ENCODE results near the gene NOC2L. TPM values are rescaled to one million over a fixed set of nuclear protein-coding genes. Genes with fewer than 3 reads are reported as not detected.
A peak's percentile ranks its signal among the peaks of the same experiment; 100 is the strongest.

The NOC2L gene
- total RNA-seq, 2 experiments from 2014 or later: 68.9 to 103 TPM

DNA sequence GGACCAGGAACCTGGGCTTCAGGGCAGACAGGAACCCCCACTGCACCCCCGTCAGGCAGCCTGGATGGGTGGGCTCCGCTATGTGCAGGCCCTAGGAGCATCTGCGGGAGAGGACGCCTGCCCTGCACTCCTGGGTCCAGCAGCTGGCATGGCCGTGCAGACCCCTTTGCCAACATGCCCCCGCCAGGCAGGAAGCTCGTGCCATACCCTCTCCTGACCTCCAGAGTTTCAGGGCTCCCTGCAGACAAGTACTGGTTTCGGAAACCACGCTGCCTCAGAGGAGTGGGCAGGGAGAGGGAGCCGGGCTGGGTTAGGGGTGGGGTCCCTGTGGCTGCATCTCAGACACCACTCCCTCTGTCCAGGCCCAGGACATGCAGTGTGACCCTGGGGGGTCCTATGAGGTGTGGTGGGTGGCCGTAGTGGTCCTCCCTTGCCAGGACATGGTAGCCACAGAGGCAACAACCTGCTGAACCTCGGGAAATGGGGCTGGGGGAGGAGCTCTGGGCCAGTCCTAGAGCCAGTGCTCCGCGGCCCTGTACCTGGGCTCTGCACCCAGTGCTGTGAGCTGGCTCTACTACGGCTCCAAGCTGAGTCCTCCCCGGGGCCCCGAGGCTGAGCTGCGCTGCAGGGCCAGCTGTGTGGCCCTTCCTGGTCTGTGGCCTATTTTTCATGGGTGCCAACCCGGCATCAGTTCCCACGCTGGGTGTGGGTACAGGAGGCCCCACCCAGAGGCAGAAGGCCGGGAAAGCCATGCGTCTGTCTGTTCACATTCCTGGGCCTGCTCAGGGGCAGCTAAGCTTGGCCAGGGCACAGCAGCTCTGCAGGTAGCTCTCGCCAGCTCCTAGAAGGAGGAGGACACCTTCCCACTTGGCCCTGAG, 8.6 kb upstream of the NOC2L start:
- H3K27me3 Mint-ChIP-seq: peaks cover 6% of the 10 kb centered on the region
- no peak for DNase-seq
- H3K9me3 Mint-ChIP-seq (ENCODE audit: low read depth): no peaks in the 10 kb centered on the region
- H3K27ac Mint-ChIP-seq: no peak overlapping the region
- no peak for ATAC-seq
- no peak overlapping the region for H3K4me3 Mint-ChIP-seq
- CTCF ChIA-PET: interaction anchor here (0.8 to 1.3 kb wide), 3 partner anchors 14 to 96 kb away, joined by 3 to 17 read pairs (median 3); partner anchors contain the start of gene PERM1
- H3K4me1 Mint-ChIP-seq: peaks cover 14% of the 10 kb centered on the region
- H3K36me3 Mint-ChIP-seq: peaks cover 1% of the 10 kb centered on the region

DNA sequence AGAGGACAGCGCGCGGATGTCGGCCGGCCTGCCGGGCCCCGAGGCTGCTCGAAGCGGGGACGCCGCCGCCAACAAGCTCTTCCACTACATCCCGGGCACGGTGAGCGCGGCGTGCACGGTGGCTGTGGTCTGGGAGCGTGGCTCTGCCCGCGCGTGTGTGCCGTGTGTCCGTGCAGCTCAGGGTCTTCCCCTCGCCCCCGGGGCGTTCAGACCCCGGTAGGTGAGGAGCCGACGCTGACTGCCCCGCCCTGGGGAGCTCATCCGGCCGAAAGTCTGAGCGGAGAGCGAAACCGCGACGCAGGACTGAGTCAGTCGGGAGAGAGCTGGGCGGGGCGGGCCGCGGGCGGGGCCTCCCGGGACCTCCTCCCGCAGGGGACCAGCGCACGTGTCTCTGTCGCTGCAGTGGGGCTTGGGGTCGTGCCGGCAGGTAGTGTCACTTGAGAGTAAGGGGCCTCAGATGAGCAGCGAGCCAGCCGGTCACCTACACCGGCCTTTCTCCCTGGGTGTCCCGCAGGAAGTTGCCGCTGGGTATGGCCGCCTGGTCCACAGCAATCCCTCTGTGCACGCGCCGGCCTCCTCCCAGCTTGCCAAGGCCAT, 7.7 kb upstream of the NOC2L start:
- DNase-seq (peak; percentile 92), ATAC-seq (peak; percentile 91)
- peaks cover 14% of the 10 kb centered on the region for H3K4me1 Mint-ChIP-seq
- no peaks in the 10 kb centered on the region for H3K9me3 Mint-ChIP-seq (ENCODE audit: low read depth)
- CTCF ChIA-PET: interaction anchor here (0.6 to 1.3 kb wide), 9 partner anchors 9 to 408 kb away, joined by 3 to 17 read pairs (median 3); partner anchors contain the start of gene AURKAIP1
- peak overlapping the region; percentile 85 for H3K27ac Mint-ChIP-seq
- peaks cover 1% of the 10 kb centered on the region for H3K36me3 Mint-ChIP-seq
- H3K27me3 Mint-ChIP-seq: peaks cover 6% of the 10 kb centered on the region
- H3K4me3 Mint-ChIP-seq: peak overlapping the region; percentile 79

DNA sequence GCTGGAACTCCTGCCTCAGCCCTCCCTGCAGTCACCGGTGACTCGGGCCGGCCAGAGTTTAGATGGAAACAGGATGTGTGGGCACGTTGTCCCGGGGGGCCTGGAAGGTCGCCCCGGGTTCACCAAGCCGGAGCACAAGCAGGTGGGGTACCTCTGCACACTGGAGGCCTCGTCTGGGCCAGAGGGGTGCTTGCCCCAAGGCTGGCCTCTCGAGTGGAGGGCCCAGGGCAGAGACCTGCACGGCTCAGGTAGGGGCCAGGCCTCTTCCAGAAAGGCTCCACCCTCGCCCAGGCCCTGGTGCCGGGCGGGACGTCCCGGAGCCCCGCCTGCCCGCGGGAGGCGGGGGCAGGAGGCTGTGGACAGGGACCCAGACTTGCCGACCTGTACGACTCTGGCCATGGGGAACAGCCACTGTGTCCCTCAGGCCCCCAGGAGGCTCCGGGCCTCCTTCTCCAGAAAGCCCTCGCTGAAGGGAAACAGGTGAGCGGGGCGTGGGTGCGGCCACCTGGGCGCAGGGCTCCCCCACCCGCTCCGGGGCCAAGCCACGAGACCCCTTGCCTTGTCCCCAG, 7.2 kb upstream of the NOC2L start, which contains the start of gene PLEKHN1:
Gene PLEKHN1 (plus strand): TSS at position 348 of the 569 bp plus-strand sequence. CDS start 50 bp downstream, at position 398.
- Mint-ChIP-seq H3K4me3 (peak within 1 kb of the TSS; percentile 79), H3K27me3 (peaks cover 6% of the 10 kb centered on the region), H3K9me3 (ENCODE audit: low read depth) (no peaks in the 10 kb centered on the region), H3K27ac (peak within 1 kb of the TSS; percentile 85), H3K36me3 (peaks cover 1% of the 10 kb centered on the region), H3K4me1 (peaks cover 20% of the 10 kb centered on the region)
- DNase-seq (peak; percentile 69), ATAC-seq (peak; percentile 68)
- CTCF ChIA-PET: interaction anchor here (0.6 to 1.3 kb wide), 9 partner anchors 9 to 409 kb away, joined by 3 to 17 read pairs (median 3); partner anchors contain the start of gene AURKAIP1

DNA sequence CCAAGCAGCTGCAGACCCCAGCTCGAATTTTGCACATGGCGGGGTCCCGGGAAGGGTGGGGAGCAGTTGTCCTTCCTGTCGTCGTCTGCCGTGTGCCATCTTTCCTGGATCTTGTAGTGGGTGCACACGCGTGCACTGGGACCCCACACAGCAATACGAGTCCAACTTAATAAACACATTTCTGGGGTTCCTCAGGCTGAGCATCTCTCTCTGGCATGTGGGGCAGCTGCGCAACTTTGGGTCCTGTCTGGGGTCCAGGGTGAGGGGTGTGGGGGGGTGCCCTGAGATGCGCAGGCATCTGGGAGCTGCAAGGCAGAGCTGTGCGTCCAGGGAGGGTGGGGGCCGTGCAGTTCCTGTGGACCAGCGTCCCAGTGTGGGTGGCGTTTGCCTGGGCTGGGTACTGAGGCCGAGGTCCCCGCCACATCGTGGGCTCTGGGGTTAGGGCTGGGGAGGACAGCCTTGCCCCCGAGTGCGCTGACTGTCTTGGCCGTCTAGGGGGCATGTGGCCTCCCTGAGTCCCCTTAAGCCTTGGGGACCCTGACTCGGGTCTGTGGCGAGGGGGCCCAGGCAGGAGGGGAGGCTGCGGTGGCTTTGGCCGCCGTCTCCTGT, 6.6 kb upstream of the NOC2L start:
- DNase-seq: no peak
- Mint-ChIP-seq H3K27ac (peak overlapping the region; percentile 28), H3K9me3 (ENCODE audit: low read depth) (no peaks in the 10 kb centered on the region), H3K36me3 (peaks cover 1% of the 10 kb centered on the region), H3K27me3 (peaks cover 6% of the 10 kb centered on the region), H3K4me1 (peaks cover 20% of the 10 kb centered on the region), H3K4me3 (peak overlapping the region; percentile 50)
- CTCF ChIA-PET: no interaction called here
- ATAC-seq: no peak

DNA sequence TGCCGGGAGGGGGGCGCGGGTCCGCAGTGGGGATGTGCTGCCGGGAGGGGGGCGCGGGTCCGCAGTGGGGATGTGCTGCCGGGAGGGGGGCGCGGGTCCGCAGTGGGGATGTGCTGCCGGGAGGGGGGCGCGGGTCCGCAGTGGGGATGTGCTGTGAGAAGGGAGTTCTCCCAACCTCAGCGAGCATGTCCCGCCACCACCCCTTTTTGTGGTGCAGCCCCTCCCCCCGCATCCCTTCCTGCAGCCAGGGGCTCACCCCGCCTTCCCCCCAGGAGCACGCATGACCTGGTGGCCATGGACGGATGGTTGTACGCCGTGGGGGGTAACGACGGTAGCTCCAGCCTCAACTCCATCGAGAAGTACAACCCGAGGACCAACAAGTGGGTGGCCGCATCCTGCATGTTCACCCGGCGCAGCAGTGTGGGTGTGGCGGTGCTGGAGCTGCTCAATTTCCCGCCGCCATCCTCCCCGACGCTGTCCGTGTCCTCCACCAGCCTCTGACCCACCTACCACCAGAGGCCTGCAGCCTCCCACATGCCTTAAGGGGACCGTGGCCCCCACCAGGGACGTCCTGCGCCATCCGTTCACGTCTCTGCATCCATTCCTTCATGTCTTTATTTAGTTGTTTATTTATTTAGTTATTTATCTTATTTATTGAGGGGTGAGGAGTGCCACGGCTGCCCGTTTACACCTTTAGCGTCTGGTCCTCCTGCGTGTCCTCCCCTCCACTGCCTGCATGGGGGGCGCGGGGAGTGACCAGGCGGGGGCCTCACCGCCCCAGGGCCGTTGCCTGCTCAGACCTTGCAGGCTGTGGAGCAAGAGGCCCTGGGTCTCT, 5.9 kb upstream of the NOC2L start:
- Mint-ChIP-seq H3K4me1 (peaks cover 20% of the 10 kb centered on the region), H3K27ac (no peak overlapping the region), H3K4me3 (no peak overlapping the region), H3K9me3 (ENCODE audit: low read depth) (no peaks in the 10 kb centered on the region), H3K27me3 (peaks cover 6% of the 10 kb centered on the region), H3K36me3 (peaks cover 1% of the 10 kb centered on the region)
- ATAC-seq: no peak
- DNase-seq: no peak
- CTCF ChIA-PET: interaction anchor here (1.6 kb wide), 1 partner anchor 60 kb away, joined by 3 read pairs; no protein-coding TSS in a partner anchor

DNA sequence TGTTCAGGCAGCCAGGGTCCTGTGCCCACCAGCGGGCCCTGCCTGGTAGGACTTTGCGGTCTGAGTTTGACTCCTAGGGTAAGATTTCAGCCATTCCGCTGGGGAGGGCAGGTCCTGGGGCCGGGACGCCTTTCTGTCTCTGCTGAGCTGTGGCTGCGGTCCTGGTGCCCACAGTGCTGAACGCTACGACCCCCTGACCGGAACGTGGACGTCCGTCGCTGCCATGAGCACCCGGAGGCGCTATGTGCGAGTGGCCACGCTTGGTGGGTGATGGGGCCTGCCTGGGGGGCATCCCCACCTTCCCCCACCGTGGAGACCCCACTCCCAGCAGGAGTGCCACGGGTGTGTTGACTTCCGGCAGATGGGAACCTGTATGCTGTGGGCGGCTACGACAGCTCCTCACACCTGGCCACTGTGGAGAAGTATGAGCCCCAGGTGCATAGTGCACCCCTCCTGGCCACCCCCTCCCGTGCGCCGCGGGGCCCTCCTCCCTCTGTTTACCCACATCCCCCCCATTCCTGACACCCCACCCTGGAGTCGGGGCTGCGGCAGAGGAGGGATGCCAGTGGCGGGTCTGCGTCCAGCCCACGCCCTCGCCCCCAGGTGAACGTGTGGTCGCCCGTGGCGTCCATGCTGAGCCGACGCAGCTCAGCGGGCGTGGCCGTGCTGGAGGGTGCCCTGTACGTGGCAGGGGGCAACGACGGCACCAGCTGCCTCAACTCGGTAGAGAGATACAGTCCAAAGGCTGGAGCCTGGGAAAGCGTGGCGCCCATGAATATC, 4.9 kb upstream of the NOC2L start:
- H3K9me3 Mint-ChIP-seq (ENCODE audit: low read depth): no peaks in the 10 kb centered on the region
- H3K27me3 Mint-ChIP-seq: peaks cover 2% of the 10 kb centered on the region
- H3K4me3 Mint-ChIP-seq: no peak overlapping the region
- H3K36me3 Mint-ChIP-seq: peaks cover 1% of the 10 kb centered on the region
- no peak for DNase-seq
- no peak for ATAC-seq
- CTCF ChIA-PET: interaction anchor here (1.6 kb wide), 1 partner anchor 59 kb away, joined by 3 read pairs; no protein-coding TSS in a partner anchor
- no peak overlapping the region for H3K27ac Mint-ChIP-seq
- H3K4me1 Mint-ChIP-seq: peaks cover 21% of the 10 kb centered on the region

DNA sequence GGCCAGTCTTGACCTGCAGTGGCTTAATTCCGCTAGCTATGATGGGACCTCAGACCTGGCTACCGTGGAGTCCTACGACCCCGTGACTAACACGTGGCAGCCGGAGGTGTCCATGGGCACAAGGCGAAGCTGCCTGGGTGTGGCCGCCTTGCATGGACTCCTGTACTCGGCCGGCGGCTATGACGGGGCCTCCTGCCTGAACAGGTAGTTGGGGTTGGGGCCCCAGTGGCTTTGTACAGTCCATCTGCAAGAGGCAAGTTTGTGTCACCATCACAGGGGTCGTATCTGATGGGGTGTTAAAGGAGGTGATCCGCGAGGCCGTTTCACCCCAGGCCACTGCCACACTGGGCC, 4.2 kb upstream of the NOC2L start:
- Mint-ChIP-seq H3K27me3 (peaks cover 1% of the 10 kb centered on the region), H3K27ac (no peak overlapping the region), H3K9me3 (ENCODE audit: low read depth) (no peaks in the 10 kb centered on the region), H3K4me3 (no peak overlapping the region), H3K4me1 (peaks cover 25% of the 10 kb centered on the region), H3K36me3 (peaks cover 1% of the 10 kb centered on the region)
- DNase-seq: no peak
- CTCF ChIA-PET: interaction anchor here (1.6 kb wide), 1 partner anchor 59 kb away, joined by 3 read pairs; no protein-coding TSS in a partner anchor
- no peak for ATAC-seq

DNA sequence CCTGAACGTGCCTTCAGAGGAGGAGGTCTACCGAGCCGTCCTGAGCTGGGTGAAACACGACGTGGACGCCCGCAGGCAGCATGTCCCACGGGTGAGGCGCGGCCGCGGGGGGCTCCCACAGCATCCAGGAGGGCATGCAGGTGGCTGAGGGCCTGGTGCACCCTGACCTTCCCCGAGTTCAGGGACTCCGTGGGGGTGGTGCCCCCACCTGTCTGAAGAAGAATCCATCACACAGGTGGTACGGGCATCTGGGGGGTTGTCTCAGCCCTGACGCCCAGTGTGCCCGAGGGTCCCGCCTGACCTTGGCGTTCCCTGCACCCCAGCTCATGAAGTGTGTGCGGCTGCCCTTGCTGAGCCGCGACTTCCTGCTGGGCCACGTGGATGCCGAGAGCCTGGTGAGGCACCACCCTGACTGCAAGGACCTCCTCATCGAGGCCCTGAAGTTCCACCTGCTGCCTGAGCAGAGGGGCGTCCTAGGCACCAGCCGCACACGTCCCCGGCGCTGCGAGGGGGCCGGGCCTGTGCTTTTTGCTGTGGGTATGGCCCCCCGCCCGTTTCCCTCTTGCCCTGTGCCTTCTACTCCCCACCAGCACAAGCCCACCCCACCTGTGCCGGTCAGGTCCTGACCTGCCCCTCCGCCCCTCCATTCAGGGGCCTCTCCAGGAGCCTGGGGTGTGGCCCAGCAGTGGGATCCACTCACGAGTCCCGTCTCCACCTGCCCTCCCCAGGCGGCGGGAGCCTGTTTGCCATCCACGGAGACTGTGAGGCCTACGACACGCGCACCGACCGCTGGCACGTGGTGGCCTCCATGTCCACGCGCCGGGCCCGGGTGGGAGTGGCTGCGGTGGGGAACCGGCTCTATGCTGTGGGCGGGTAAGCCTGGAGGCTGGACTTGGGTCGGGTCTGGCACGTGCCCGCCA, 3.6 kb upstream of the NOC2L start:
- H3K36me3 Mint-ChIP-seq: peaks cover 2% of the 10 kb centered on the region
- no peak overlapping the region for H3K27ac Mint-ChIP-seq
- no peak for DNase-seq
- H3K27me3 Mint-ChIP-seq: no peaks in the 10 kb centered on the region
- no peaks in the 10 kb centered on the region for H3K9me3 Mint-ChIP-seq (ENCODE audit: low read depth)
- no peak for ATAC-seq
- CTCF ChIA-PET: no interaction called here
- H3K4me1 Mint-ChIP-seq: peaks cover 27% of the 10 kb centered on the region
- H3K4me3 Mint-ChIP-seq: peak overlapping the region; percentile 30

DNA sequence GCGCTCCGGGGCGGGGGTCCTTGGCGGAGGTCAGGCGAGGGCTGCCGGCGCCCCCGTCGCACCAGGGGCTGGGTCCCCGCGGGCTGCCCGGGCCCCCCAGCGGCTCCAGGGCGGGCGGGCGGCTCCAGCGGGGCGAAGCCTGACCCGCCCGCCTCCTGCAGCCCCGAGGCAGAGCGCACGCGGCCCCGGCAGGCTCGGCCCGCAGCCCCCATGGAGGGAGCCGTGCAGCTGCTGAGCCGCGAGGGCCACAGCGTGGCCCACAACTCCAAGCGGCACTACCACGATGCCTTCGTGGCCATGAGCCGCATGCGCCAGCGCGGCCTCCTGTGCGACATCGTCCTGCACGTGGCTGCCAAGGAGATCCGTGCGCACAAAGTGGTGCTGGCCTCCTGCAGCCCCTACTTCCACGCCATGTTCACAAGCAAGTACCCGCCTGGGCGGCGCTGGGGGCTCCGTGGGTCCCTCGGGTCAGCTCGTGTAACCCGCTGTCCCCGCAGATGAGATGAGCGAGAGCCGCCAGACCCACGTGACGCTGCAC, 2.1 kb upstream of the NOC2L start:
- CTCF ChIA-PET: no interaction called here

DNA sequence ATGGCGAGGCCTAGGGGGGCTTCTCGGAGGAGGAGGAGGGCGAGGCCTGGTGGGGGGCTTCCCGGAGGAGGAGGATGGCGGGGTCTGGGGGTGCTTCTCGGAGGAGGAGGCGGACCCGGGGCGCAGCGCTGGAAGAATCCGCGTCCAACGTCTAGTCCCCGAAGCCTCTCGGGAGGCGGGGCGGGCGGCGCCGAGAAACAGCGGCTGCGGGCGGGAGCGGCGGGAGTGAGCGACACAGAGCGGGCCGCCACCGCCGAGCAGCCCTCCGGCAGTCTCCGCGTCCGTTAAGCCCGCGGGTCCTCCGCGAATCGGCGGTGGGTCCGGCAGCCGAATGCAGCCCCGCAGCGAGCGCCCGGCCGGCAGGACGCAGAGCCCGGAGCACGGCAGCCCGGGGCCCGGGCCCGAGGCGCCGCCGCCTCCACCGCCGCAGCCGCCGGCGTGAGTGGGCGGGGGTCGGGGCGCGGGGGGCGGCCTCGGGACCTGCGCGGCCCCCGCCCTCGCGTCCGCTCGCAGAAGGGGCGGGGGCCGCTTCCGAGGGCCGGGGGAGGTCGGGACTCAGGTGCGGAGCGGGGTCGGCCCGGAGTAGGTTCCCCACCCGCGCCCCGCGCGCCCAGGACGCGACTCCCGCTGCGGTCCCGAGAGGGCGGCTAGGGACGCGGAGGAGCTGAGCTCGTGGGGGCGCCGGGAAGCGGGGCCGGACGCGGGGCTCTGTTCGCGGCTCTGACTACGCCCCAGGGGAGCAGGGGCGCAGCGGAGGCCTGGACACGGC, 1.5 kb upstream of the NOC2L start, which contains the start of gene KLHL17:
Gene KLHL17 (plus strand): TSS at position 222 of the 769 bp plus-strand sequence. CDS start 110 bp downstream, at position 332.
- CTCF ChIA-PET: no interaction called here
- Mint-ChIP-seq H3K27ac (peak within 1 kb of the TSS; percentile 56), H3K4me3 (peak within 1 kb of the TSS; percentile 81), H3K27me3 (no peaks in the 10 kb centered on the region), H3K36me3 (peaks cover 4% of the 10 kb centered on the region), H3K4me1 (peaks cover 18% of the 10 kb centered on the region), H3K9me3 (ENCODE audit: low read depth) (no peaks in the 10 kb centered on the region)
- peak; percentile 87 for DNase-seq
- ATAC-seq: peak; percentile 69

More for the DNA sequence above, 2.1 kb upstream of the NOC2L start:
- Mint-ChIP-seq H3K36me3 (peaks cover 4% of the 10 kb centered on the region), H3K4me3 (peak overlapping the region; percentile 41), H3K27ac (no peak overlapping the region), H3K9me3 (ENCODE audit: low read depth) (no peaks in the 10 kb centered on the region), H3K27me3 (no peaks in the 10 kb centered on the region), H3K4me1 (peaks cover 24% of the 10 kb centered on the region)
- no peak for ATAC-seq
- no peak for DNase-seq

Data from activated CD8-positive, alpha-beta memory T cell treated with anti-CD3 and anti-CD28 coated beads, Interleukin-2, amount 10 ng/mL, durations not matched to agents 7 days and 5 days (primary cell).